Osteoblast (primary cell): ENCODE results near the gene IRF7. TPM values are rescaled to one million over a fixed set of nuclear protein-coding genes. Genes with fewer than 3 reads are reported as not detected.
A peak's percentile ranks its signal among the peaks of the same experiment; 100 is the strongest.

Experiments used
- DNase-seq: peaks from one replicate; pipeline ENCODE4 v3.0.0; 2011; ENCODE audit warnings: low spot score, mixed read lengths; ENCODE audit not compliant: insufficient read length; ENCODE audit errors: missing footprints
- H2AFZ ChIP-seq: 2 replicates; pipeline ENCODE4 v1.6.0; 2011; ENCODE audit warnings: mild to moderate bottlenecking, low read length
- H3K27ac ChIP-seq: 2 replicates; pipeline ENCODE4 v1.5.1; 2011; ENCODE audit warnings: mild to moderate bottlenecking, low read depth, low read length, moderate library complexity
- H3K27me3 ChIP-seq: 2 replicates; pipeline ENCODE4 v1.6.0; 2012; ENCODE audit warnings: mild to moderate bottlenecking, control low read depth, inconsistent platforms, low read length, moderate library complexity; ENCODE audit not compliant: insufficient read depth
- H3K36me3 ChIP-seq: 2 replicates; pipeline ENCODE4 v1.5.1; 2011; ENCODE audit warnings: mild to moderate bottlenecking, low read length, control low read depth, moderate library complexity; ENCODE audit not compliant: insufficient read depth
- H3K4me1 ChIP-seq: 2 replicates; pipeline ENCODE4 v1.5.1; 2011; ENCODE audit warnings: mild to moderate bottlenecking, low read length, control low read depth, moderate library complexity; ENCODE audit not compliant: insufficient read depth
- H3K4me2 ChIP-seq: 2 replicates; pipeline ENCODE4 v1.6.0; 2011; ENCODE audit warnings: mild to moderate bottlenecking, low read length; ENCODE audit not compliant: insufficient read depth
- H3K4me3 ChIP-seq: fragments of 200-600 bp; sonication (generic); 3 replicates; pipeline ENCODE4 v1.5.1; 2012; ENCODE audit warnings: mild to moderate bottlenecking, low read length, inconsistent platforms; ENCODE audit not compliant: insufficient read depth
- H3K79me2 ChIP-seq: 2 replicates; pipeline ENCODE4 v1.6.0; 2012; ENCODE audit warnings: mild to moderate bottlenecking, low read length, control low read depth, inconsistent platforms; ENCODE audit not compliant: insufficient read depth
- H3K9me3 ChIP-seq: 2 replicates; pipeline ENCODE4 v1.5.1; 2011; ENCODE audit warnings: low read depth, low read length, control low read depth
- H4K20me1 ChIP-seq: 2 replicates; pipeline ENCODE4 v1.6.0; 2012; ENCODE audit warnings: mild to moderate bottlenecking, low read length, control low read depth; ENCODE audit not compliant: insufficient read depth
- total RNA-seq: library from RNA; depleted of rRNA; stranded (reverse); fragments of >200 nt; gene quantifications from 2 replicates; pipeline ENCODE4 v1.2.3, GENCODE V29; 2012
- TF ChIP-seq, protein P1 (sequence below): IDR thresholded peaks from 2 replicates; pipeline ENCODE4 v1.5.1; 2011; ENCODE audit warnings: mild to moderate bottlenecking, low read depth, low read length, moderate library complexity; ENCODE audit errors: extremely low read depth

The IRF7 gene
- total RNA-seq, 1 donor: 21.4 TPM

DNA sequence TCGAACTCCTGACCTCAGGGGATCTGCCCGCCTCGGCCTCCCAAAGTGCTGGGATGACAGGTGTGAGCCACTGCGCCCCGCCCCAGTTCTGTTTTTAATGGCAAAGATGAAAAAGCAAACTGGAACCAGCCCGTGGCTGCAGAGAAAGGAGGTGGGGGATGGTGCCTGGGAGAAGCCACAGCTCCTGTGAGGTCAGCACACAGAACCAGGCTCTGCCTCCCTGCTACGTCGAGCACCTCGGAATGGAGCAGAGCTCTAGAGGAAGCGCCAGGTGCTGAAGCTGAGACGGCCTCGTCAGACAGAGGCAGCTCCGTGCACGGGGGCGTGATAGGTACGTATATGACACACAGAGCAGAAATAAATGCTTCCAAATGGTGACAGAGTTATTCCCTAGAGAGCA lies 29.8 kb upstream of the IRF7 start:
- peaks cover 5% of the 10 kb centered on the region for H3K36me3 ChIP-seq
- TF ChIP-seq, protein P1, sequence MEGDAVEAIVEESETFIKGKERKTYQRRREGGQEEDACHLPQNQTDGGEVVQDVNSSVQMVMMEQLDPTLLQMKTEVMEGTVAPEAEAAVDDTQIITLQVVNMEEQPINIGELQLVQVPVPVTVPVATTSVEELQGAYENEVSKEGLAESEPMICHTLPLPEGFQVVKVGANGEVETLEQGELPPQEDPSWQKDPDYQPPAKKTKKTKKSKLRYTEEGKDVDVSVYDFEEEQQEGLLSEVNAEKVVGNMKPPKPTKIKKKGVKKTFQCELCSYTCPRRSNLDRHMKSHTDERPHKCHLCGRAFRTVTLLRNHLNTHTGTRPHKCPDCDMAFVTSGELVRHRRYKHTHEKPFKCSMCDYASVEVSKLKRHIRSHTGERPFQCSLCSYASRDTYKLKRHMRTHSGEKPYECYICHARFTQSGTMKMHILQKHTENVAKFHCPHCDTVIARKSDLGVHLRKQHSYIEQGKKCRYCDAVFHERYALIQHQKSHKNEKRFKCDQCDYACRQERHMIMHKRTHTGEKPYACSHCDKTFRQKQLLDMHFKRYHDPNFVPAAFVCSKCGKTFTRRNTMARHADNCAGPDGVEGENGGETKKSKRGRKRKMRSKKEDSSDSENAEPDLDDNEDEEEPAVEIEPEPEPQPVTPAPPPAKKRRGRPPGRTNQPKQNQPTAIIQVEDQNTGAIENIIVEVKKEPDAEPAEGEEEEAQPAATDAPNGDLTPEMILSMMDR: no peak

DNA sequence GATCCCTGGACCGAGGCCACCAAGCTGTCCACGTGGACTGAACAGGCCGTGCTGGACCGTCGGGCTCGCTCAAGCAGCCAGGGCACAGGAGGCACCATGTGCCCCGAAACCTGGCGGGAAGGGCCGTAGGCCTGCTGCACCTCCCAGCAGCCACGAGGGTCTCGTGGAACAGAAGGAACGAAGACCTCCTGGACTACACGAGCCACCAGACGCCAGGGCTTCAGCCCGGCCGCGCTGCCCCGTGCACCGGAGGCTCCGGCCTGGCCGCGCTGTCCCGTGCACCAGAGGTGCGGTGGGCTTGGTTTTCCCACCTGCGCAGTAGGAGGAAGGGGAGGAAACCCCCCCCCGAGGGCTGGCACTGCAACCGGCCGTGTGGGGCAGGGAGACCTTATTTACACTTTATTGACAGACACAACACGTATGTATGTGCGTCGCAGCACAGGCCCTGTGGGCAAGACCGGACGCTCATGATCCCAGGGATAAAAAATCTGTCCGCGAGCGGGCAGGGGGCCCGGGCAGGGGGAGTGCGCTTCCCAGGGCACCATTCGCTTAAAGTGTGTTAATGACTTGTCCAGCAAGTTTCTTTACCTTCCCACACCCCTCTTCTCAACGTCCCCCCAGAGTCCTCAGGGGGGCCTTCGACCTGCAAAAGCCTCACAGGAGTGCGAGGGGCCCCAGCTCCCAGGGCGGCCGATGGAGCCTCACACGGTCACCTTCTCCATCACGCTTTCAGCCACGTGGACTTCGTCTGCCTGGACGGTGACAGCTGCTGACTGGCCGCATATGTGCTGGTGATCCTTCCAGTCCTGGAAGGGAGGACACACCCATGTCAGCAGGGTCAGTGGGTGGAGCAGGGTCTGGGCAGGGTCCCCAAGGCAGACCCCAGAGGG lies 28.3 kb upstream of the IRF7 start:
- H3K36me3 ChIP-seq: peaks cover 5% of the 10 kb centered on the region
- no peak overlapping the region for H2AFZ ChIP-seq
- DNase-seq: peak; percentile 81
- H3K79me2 ChIP-seq: no peaks in the 10 kb centered on the region
- H3K27ac ChIP-seq: no peak overlapping the region
- no peak overlapping the region for H3K4me2 ChIP-seq
- no peaks in the 10 kb centered on the region for H3K27me3 ChIP-seq
- H3K4me3 ChIP-seq: no peak overlapping the region
- peaks cover 7% of the 10 kb centered on the region for H4K20me1 ChIP-seq
- TF ChIP-seq, protein P1: no peak
- no peaks in the 10 kb centered on the region for H3K4me1 ChIP-seq
- no peaks in the 10 kb centered on the region for H3K9me3 ChIP-seq

More for the DNA sequence above, 29.8 kb upstream of the IRF7 start:
- no peaks in the 10 kb centered on the region for H3K79me2 ChIP-seq
- H3K4me3 ChIP-seq: no peak overlapping the region
- no peak overlapping the region for H3K27ac ChIP-seq
- H3K4me2 ChIP-seq: no peak overlapping the region
- H4K20me1 ChIP-seq: peaks cover 7% of the 10 kb centered on the region
- H3K9me3 ChIP-seq: no peaks in the 10 kb centered on the region
- H2AFZ ChIP-seq: no peak overlapping the region
- no peaks in the 10 kb centered on the region for H3K27me3 ChIP-seq
- no peaks in the 10 kb centered on the region for H3K4me1 ChIP-seq
- peak; percentile 65 for DNase-seq

DNA sequence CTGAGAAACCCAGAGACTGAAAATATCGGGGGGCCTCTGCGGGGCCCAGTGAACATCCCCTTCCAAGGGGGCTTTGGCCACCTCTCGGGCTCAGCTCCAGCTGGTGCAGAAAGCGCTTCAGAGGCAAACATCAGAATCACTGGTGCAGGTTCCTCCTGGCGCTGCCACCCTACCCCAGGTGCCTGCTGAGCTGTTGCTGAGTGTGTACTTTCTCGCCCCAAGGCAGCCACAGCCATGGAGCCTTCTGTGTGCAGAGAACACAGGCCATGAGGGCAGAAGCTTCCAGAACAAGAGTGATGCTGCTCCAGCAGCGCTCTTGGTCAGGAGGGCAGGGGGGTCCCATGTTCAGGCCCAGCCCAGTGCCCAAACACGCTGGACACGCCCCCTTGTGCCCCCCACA lies 27.6 kb upstream of the IRF7 start:
- Histone ChIP-seq H3K36me3 (peaks cover under 1% of the 10 kb centered on the region), H3K4me3 (no peak overlapping the region), H4K20me1 (peaks cover 11% of the 10 kb centered on the region), H3K27ac (no peak overlapping the region), H3K9me3 (no peaks in the 10 kb centered on the region), H3K4me1 (no peaks in the 10 kb centered on the region), H3K79me2 (no peaks in the 10 kb centered on the region), H3K4me2 (no peak overlapping the region), H3K27me3 (no peaks in the 10 kb centered on the region), H2AFZ (no peak overlapping the region)
- TF ChIP-seq, protein P1: no peak
- peak; percentile 75 for DNase-seq

DNA sequence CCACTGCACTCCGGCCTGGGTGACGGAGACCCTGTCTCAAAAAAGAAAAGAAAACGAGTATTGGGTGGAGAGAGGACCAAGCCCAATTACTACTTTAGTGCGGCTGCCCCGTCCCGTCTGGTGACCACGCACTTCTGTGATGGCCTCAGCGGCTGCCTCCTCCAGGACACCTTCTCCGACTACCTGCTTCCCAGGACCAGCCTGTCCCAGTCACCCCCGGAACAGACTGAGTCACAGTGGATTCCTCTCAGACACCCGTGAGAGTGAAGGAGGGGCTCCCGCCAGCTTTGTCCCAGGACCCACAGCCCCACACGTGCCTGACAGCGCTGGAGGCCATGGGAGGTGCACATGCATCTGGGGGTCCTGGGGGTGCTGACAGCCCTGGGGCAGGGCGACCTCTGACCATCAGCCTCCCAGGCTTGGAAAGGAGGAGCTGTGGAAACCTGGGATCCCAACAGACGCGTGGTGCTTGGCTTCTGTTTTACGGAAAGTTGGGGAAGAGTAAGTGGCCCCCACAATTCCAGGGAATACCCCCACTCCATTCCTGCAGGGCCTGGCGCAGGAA lies 26.1 kb upstream of the IRF7 start:
- Histone ChIP-seq H3K27me3 (peaks cover 10% of the 10 kb centered on the region), H3K36me3 (no peaks in the 10 kb centered on the region)
- TF ChIP-seq, protein P1: no peak

More for the DNA sequence above, 26.1 kb upstream of the IRF7 start:
- H3K27ac ChIP-seq: no peak overlapping the region
- no peak overlapping the region for H3K4me2 ChIP-seq
- DNase-seq: peak; percentile 84
- no peaks in the 10 kb centered on the region for H3K79me2 ChIP-seq
- H3K4me1 ChIP-seq: no peaks in the 10 kb centered on the region
- no peak overlapping the region for H2AFZ ChIP-seq
- H3K9me3 ChIP-seq: no peaks in the 10 kb centered on the region
- H3K4me3 ChIP-seq: no peak overlapping the region
- peaks cover 21% of the 10 kb centered on the region for H4K20me1 ChIP-seq
